ENCODE measurements around the gene JPH2. TPM values are rescaled to one million over a fixed set of nuclear protein-coding genes. Genes with fewer than 3 reads are reported as not detected.
"Not testable (repeated sequence)": the region's sequence is repeated elsewhere in the genome, so short reads cannot be mapped to it uniquely, and the experiment has no call there.

The JPH2 gene
- total RNA-seq, 1 experiment from 2014 or later: 14.7 TPM

GRCh38 chr20:44190197-44190852, 3.3 kb upstream of the JPH2 start:
- not testable (repeated sequence) for H3K27ac Mint-ChIP-seq (ENCODE audit: low read depth, unreplicated experiment)

GRCh38 chr20:44188752-44189151, 1.8 kb upstream of the JPH2 start:
- intact Hi-C loops (cut with micrococcal nuclease): loop anchor here (2.0 to 5.0 kb wide), 2 partner anchors 34 to 741 kb away; no protein-coding TSS in a partner anchor
- H3K9me3 Mint-ChIP-seq (ENCODE audit: unreplicated experiment): no peaks in the 10 kb centered on the region

More at GRCh38 chr20:44190197-44190852, 3.3 kb upstream of the JPH2 start:
- POLR2A ChIA-PET: interaction anchor here (0.6 to 5.4 kb wide), 23 partner anchors 12 to 733 kb away, joined by 3 to 117 read pairs (median 6); partner anchors contain the start of genes FITM2, OSER1, SRSF6 and TTPAL
- H3K36me3 Mint-ChIP-seq (ENCODE audit: insufficient read depth, unreplicated experiment): peaks cover 25% of the 10 kb centered on the region
- not testable (repeated sequence) for H3K9me3 Mint-ChIP-seq (ENCODE audit: unreplicated experiment); BruUV-seq (replicated peaks); H3K4me3 Mint-ChIP-seq (ENCODE audit: unreplicated experiment)
- TF ChIP-seq CTCF (IDR thresholded peaks at IDR 0.05; ENCODE audit: unreplicated experiment): peak; percentile 80
- intact Hi-C loops (cut with micrococcal nuclease): loop anchor here (1.0 to 2.0 kb wide), 2 partner anchors 74 to 440 kb away; no protein-coding TSS in a partner anchor
- CTCF ChIA-PET: interaction anchor here (0.6 to 11.7 kb wide), 62 partner anchors 9 to 755 kb away, joined by 3 to 638 read pairs (median 4); partner anchors contain the start of genes FITM2 and OSER1
- H3K27me3 Mint-ChIP-seq (ENCODE audit: insufficient read depth, unreplicated experiment): peaks cover 11% of the 10 kb centered on the region
- peaks cover 44% of the 10 kb centered on the region for H3K4me1 Mint-ChIP-seq (ENCODE audit: insufficient read depth, unreplicated experiment)
- DNase-seq (ENCODE audit: unreplicated experiment): peak; percentile 84

GRCh38 chr20:44187772-44188709, 1.1 kb upstream of the JPH2 start:
- no peaks in the 10 kb centered on the region for H3K9me3 Mint-ChIP-seq (ENCODE audit: unreplicated experiment)
- DNase-seq (ENCODE audit: unreplicated experiment): peak; percentile 58
- no peak for TF ChIP-seq CTCF (IDR thresholded peaks at IDR 0.05; ENCODE audit: unreplicated experiment)
- peaks cover 2% of the 10 kb centered on the region for H3K27me3 Mint-ChIP-seq (ENCODE audit: insufficient read depth, unreplicated experiment)
- POLR2A ChIA-PET: interaction anchor here (0.8 to 5.4 kb wide), 29 partner anchors 8 to 731 kb away, joined by 3 to 117 read pairs (median 4); partner anchors contain the start of genes FITM2, OSER1, SERINC3 and SRSF6
- intact Hi-C loops (cut with micrococcal nuclease): loop anchor here (2.0 to 5.0 kb wide), 2 partner anchors 33 to 741 kb away; no protein-coding TSS in a partner anchor
- H3K27ac Mint-ChIP-seq (ENCODE audit: low read depth, unreplicated experiment): peak overlapping the region; percentile 79
- BruUV-seq (replicated peaks): TSS peak; percentile 74
- CTCF ChIA-PET: interaction anchor here (0.5 to 11.7 kb wide), 27 partner anchors 8 to 739 kb away, joined by 3 to 638 read pairs (median 5); partner anchors contain the start of gene FITM2
- H3K4me3 Mint-ChIP-seq (ENCODE audit: unreplicated experiment): peak overlapping the region; percentile 67
- peaks cover 55% of the 10 kb centered on the region for H3K4me1 Mint-ChIP-seq (ENCODE audit: insufficient read depth, unreplicated experiment)
- peaks cover 35% of the 10 kb centered on the region for H3K36me3 Mint-ChIP-seq (ENCODE audit: insufficient read depth, unreplicated experiment)

More at GRCh38 chr20:44188752-44189151, 1.8 kb upstream of the JPH2 start:
- Mint-ChIP-seq H3K27me3 (ENCODE audit: insufficient read depth, unreplicated experiment) (peaks cover 9% of the 10 kb centered on the region), H3K4me1 (ENCODE audit: insufficient read depth, unreplicated experiment) (peaks cover 54% of the 10 kb centered on the region), H3K36me3 (ENCODE audit: insufficient read depth, unreplicated experiment) (peaks cover 29% of the 10 kb centered on the region), H3K4me3 (ENCODE audit: unreplicated experiment) (peak overlapping the region; percentile 67), H3K27ac (ENCODE audit: low read depth, unreplicated experiment) (peak overlapping the region; percentile 79)
- no peak for TF ChIP-seq CTCF (IDR thresholded peaks at IDR 0.05; ENCODE audit: unreplicated experiment)
- peak; percentile 83 for DNase-seq (ENCODE audit: unreplicated experiment)
- ChIA-PET POLR2A (interaction anchor here (0.6 to 5.4 kb wide), 22 partner anchors 9 to 695 kb away, joined by 3 to 117 read pairs (median 10); partner anchors contain the start of genes OSER1, SERINC3 and TTPAL), CTCF (interaction anchor here (0.7 to 11.7 kb wide), 30 partner anchors 10 to 739 kb away, joined by 3 to 638 read pairs (median 11); partner anchors contain the start of genes FITM2 and OSER1)
- BruUV-seq (replicated peaks): no TSS peak
